ENCODE results near the gene COPRS. TPM values are rescaled to one million over a fixed set of nuclear protein-coding genes. Genes with fewer than 3 reads are reported as not detected.

The COPRS gene
- polyA plus RNA-seq, 2 donors: 18.5 to 26.8 TPM

DNA sequence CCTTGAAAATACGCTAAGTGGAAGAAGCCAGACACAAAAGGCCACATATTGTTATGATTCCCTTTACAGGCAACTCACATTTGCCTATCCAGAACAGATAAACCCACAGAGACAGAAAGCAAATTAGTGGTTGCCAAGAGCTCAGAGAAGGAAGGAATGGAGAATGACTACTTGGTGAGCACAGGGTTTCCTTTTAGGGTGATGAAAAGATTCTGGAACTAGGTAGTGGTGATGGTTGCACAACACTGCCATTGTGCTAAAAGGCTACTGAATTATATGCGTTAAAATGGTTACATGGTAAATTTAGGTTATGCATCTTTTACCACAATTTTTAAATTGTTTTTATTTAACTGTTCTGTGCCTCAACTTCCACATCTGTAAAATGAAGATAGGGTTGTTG is 4.4 kb downstream of the COPRS start:
- Histone ChIP-seq H3K4me1 (ENCODE audit: control insufficient read depth in 2 of 2, insufficient read depth in 2 of 2, low read length in 1 of 2) (peaks cover 0 to 2% of the 10 kb centered on the region in 2 donors), H3K27me3 (ENCODE audit: control insufficient read depth in 1 of 2, insufficient read depth in 2 of 2, low read length in 2 of 2) (no peaks in the 10 kb centered on the region), H3K36me3 (ENCODE audit: control insufficient read depth in 2 of 2, insufficient read depth in 2 of 2, low read length in 1 of 2) (peaks cover 3 to 4% of the 10 kb centered on the region in 2 donors), H3K27ac (ENCODE audit: low read depth in 2 of 2, low read length in 1 of 2) (no peak overlapping the region), H3K9me3 (ENCODE audit: control insufficient read depth in 2 of 2, insufficient read depth in 1 of 2, low read depth in 1 of 2, low read length in 1 of 2) (no peaks in the 10 kb centered on the region), H3K4me3 (ENCODE audit: low read depth in 1 of 2, low read length in 2 of 2) (no peak overlapping the region)
- WGBS, 2 donors: 94 to 95% methylated on average over 2 of the region's 2 CpGs

DNA sequence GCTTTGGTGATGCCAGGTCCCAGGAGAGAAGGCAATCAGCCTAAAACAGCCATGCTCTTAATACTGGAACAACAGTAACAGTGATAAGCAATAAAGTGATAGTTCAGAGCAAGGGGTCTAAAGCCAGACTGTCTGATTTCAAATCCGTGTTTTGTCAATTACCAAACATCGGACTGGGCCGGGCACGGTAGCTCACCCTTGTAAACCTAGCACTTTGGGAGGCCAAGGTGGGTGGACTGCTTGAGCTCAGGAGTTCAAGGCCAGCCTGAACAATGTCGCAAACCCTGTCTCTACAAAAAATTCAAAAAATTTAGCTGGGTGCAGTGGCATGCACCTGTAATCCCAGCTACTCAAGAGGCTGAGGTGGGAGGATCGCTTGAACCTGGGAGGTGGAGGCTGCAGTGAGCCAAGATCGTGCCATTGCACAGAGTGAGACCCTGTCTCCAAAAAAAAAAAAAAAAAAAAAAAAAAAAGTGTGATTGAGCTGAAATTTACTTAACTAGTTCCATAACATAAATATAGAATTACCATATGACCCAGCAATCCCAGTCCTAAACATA is 5.1 kb downstream of the COPRS start:
- H3K36me3 ChIP-seq (ENCODE audit: control insufficient read depth in 2 of 2, insufficient read depth in 2 of 2, low read length in 1 of 2): peaks cover 3 to 4% of the 10 kb centered on the region in 2 donors
- H3K27me3 ChIP-seq (ENCODE audit: control insufficient read depth in 1 of 2, insufficient read depth in 2 of 2, low read length in 2 of 2): no peaks in the 10 kb centered on the region
- H3K27ac ChIP-seq (ENCODE audit: low read depth in 2 of 2, low read length in 1 of 2): no peak overlapping the region
- no peaks in the 10 kb centered on the region for H3K9me3 ChIP-seq (ENCODE audit: control insufficient read depth in 2 of 2, insufficient read depth in 1 of 2, low read depth in 1 of 2, low read length in 1 of 2)
- H3K4me1 ChIP-seq (ENCODE audit: control insufficient read depth in 2 of 2, insufficient read depth in 2 of 2, low read length in 1 of 2): no peaks in the 10 kb centered on the region
- 88% methylated on average over 7 of the region's 7 CpGs for WGBS, 2 donors
- H3K4me3 ChIP-seq (ENCODE audit: low read depth in 1 of 2, low read length in 2 of 2): no peak overlapping the region

GRCh38 chr17:31845291-31845690 is 13.8 kb downstream of the COPRS start:
- WGBS, 2 donors: 43 to 50% methylated on average over 3 of the region's 3 CpGs
- no peaks in the 10 kb centered on the region for H3K36me3 ChIP-seq (ENCODE audit: control insufficient read depth in 2 of 2, insufficient read depth in 2 of 2, low read length in 1 of 2)

DNA sequence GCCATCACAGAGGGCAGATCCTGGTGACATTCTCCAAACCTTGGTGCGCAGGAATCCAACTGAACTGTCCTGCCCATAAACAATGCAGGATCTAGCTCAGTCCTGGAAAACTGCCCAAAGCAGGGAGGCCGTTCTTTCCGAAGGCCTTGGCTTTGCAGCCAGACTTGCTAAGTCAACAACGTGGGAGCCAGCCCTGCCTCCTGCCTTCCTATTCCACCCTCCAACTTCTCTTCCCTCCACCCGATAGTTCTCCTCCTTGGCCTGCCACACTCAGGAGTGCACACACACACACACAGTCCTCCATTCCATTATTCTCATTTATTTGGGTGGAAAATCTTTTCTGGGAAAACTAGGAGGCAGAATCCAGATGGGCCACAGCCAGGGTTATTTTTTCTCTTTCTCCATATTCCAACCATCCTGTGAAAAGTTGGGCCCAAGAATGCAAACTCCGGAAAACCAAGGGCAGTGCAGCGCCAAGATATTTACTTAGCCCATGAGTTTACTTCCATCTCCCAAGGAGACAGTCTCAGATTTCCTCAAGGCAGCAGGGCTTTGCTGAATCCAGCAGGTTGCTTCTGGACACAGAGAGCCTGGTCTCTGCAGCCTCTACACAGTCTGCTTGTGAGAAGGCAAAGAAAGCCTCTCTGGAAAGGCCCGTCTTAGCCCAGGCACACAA is 15.8 kb downstream of the COPRS start:
- H3K4me3 ChIP-seq (ENCODE audit: low read depth in 1 of 2, low read length in 2 of 2): no peak overlapping the region
- peaks cover 0 to 3% of the 10 kb centered on the region in 2 donors for H3K4me1 ChIP-seq (ENCODE audit: control insufficient read depth in 2 of 2, insufficient read depth in 2 of 2, low read length in 1 of 2)
- H3K9me3 ChIP-seq (ENCODE audit: control insufficient read depth in 2 of 2, insufficient read depth in 1 of 2, low read depth in 1 of 2, low read length in 1 of 2): no peaks in the 10 kb centered on the region
- H3K27me3 ChIP-seq (ENCODE audit: control insufficient read depth in 1 of 2, insufficient read depth in 2 of 2, low read length in 2 of 2): no peaks in the 10 kb centered on the region
- H3K36me3 ChIP-seq (ENCODE audit: control insufficient read depth in 2 of 2, insufficient read depth in 2 of 2, low read length in 1 of 2): no peaks in the 10 kb centered on the region
- H3K27ac ChIP-seq (ENCODE audit: low read depth in 2 of 2, low read length in 1 of 2): peak overlapping the region; percentile 5 to 13
- 30 to 32% methylated on average over 8 of the region's 8 CpGs for WGBS, 2 donors

More at GRCh38 chr17:31845291-31845690, 13.8 kb downstream of the COPRS start:
- Histone ChIP-seq H3K9me3 (ENCODE audit: control insufficient read depth in 2 of 2, insufficient read depth in 1 of 2, low read depth in 1 of 2, low read length in 1 of 2) (no peaks in the 10 kb centered on the region), H3K27ac (ENCODE audit: low read depth in 2 of 2, low read length in 1 of 2) (no peak overlapping the region), H3K4me1 (ENCODE audit: control insufficient read depth in 2 of 2, insufficient read depth in 2 of 2, low read length in 1 of 2) (peaks cover 0 to 3% of the 10 kb centered on the region in 2 donors), H3K4me3 (ENCODE audit: low read depth in 1 of 2, low read length in 2 of 2) (no peak overlapping the region), H3K27me3 (ENCODE audit: control insufficient read depth in 1 of 2, insufficient read depth in 2 of 2, low read length in 2 of 2) (no peaks in the 10 kb centered on the region)

DNA sequence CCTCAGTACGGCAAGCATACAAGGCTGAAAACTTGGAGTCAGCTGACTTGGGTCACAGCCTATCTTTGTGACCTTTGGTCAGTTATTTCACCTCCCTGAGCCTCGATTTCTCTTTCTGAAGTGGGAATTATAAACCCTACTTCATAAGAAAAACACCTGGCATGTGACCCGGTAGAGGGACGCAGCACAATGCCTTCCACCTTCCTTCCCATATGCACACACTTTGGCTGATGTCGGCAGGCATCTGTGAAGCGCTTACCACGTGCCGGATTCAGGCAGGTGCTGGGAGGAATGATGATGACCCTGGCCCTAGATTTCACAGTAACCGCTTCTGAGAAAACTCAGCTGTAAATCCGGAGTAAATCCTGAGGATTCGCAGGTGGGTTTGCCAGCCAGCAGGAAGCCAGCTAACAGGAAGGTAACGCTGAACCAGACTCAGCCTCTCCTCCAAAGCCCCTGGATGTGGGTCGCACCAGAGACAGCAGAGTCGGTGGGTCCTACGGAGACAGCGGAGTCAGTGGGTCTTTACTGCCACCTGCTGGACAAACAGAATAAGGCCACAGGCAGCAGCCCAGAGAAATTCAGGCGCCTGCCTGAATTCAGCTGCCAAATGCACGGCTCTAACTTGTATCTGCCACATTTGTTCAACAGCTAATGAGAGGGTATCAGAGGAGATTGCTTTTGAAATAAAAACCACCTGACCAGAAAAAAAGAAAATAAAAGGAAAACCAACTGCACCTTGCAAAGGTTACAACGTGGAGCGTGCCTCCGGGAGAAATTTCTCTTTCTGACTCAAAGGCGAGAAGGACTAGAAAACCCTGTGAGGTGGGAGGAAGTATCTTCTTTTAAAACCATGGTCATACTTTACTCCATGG is 16.6 kb downstream of the COPRS start:
- H3K9me3 ChIP-seq (ENCODE audit: control insufficient read depth in 2 of 2, insufficient read depth in 1 of 2, low read depth in 1 of 2, low read length in 1 of 2): no peaks in the 10 kb centered on the region
- H3K4me1 ChIP-seq (ENCODE audit: control insufficient read depth in 2 of 2, insufficient read depth in 2 of 2, low read length in 1 of 2): peaks cover 0 to 3% of the 10 kb centered on the region in 2 donors
- no peaks in the 10 kb centered on the region for H3K36me3 ChIP-seq (ENCODE audit: control insufficient read depth in 2 of 2, insufficient read depth in 2 of 2, low read length in 1 of 2)
- no peaks in the 10 kb centered on the region for H3K27me3 ChIP-seq (ENCODE audit: control insufficient read depth in 1 of 2, insufficient read depth in 2 of 2, low read length in 2 of 2)
- WGBS, 2 donors: 13 to 14% methylated on average over 22 of the region's 22 CpGs
- peak overlapping the region in 1 of 2 donors; percentile 24 for H3K4me3 ChIP-seq (ENCODE audit: low read depth in 1 of 2, low read length in 2 of 2)
- H3K27ac ChIP-seq (ENCODE audit: low read depth in 2 of 2, low read length in 1 of 2): peak overlapping the region in 1 of 2 donors; percentile 13

DNA sequence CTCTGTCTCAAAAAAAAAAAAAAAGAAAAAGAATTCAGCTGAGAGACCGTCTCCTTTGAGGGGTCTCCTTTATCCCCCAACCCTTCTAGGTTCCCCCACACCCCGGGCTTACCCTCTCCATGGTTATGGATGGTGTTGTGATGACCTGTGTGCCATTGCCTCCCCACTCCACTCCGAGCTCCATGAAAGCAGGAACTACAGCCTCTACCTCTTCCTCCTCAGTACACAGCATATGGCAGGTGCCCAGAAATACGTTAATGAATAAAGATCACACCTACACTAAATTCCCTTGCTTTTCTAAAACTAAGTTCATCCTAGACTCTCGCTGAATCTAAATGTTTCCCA is 17.2 kb downstream of the COPRS start:
- Histone ChIP-seq H3K4me1 (ENCODE audit: control insufficient read depth in 2 of 2, insufficient read depth in 2 of 2, low read length in 1 of 2) (peaks cover 0 to 3% of the 10 kb centered on the region in 2 donors), H3K4me3 (ENCODE audit: low read depth in 1 of 2, low read length in 2 of 2) (no peak overlapping the region), H3K27ac (ENCODE audit: low read depth in 2 of 2, low read length in 1 of 2) (no peak overlapping the region), H3K36me3 (ENCODE audit: control insufficient read depth in 2 of 2, insufficient read depth in 2 of 2, low read length in 1 of 2) (no peaks in the 10 kb centered on the region), H3K9me3 (ENCODE audit: control insufficient read depth in 2 of 2, insufficient read depth in 1 of 2, low read depth in 1 of 2, low read length in 1 of 2) (no peaks in the 10 kb centered on the region), H3K27me3 (ENCODE audit: control insufficient read depth in 1 of 2, insufficient read depth in 2 of 2, low read length in 2 of 2) (no peaks in the 10 kb centered on the region)
- WGBS, 2 donors: 52 to 63% methylated on average over 5 of the region's 5 CpGs

DNA sequence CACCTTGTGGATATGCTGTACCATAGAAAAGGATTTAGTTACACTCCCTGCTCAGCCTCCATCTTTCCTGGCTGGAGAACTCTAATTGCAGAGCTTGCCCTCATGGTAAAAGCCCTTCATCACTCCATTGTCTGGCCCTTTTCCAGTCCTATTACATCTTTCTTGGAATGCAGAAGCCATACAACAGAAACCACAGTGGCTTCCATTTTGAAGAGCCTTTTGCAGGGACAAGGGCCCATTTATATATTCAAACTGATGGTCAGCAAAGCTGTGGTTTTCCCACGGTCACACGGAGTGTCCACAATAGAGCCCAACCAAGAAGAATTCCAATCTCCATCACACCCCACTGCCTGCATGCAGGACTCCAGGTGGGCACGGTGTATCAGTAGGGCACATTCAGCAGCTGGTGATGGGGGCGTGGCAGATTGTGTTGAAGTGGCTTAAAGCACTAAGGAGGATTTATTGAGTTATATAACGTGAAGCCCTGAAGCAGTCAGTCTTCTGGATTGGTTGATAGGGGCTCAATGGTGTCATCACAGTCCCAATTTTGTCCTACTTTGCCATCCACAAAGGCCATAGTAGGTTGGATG is 20.3 kb downstream of the COPRS start:
- H3K9me3 ChIP-seq (ENCODE audit: control insufficient read depth in 2 of 2, insufficient read depth in 1 of 2, low read depth in 1 of 2, low read length in 1 of 2): no peaks in the 10 kb centered on the region
- 89 to 92% methylated on average over 5 of the region's 5 CpGs for WGBS, 2 donors
- H3K27me3 ChIP-seq (ENCODE audit: control insufficient read depth in 1 of 2, insufficient read depth in 2 of 2, low read length in 2 of 2): no peaks in the 10 kb centered on the region
- no peaks in the 10 kb centered on the region for H3K36me3 ChIP-seq (ENCODE audit: control insufficient read depth in 2 of 2, insufficient read depth in 2 of 2, low read length in 1 of 2)
- H3K4me3 ChIP-seq (ENCODE audit: low read depth in 1 of 2, low read length in 2 of 2): no peak overlapping the region
- no peak overlapping the region for H3K27ac ChIP-seq (ENCODE audit: low read depth in 2 of 2, low read length in 1 of 2)
- H3K4me1 ChIP-seq (ENCODE audit: control insufficient read depth in 2 of 2, insufficient read depth in 2 of 2, low read length in 1 of 2): peaks cover 0 to 3% of the 10 kb centered on the region in 2 donors

- Histone ChIP-seq H3K36me3 (ENCODE audit: control insufficient read depth in 2 of 2, insufficient read depth in 2 of 2, low read length in 1 of 2) (no peaks in the 10 kb centered on the region), H3K27ac (ENCODE audit: low read depth in 2 of 2, low read length in 1 of 2) (no peak overlapping the region), H3K4me1 (ENCODE audit: control insufficient read depth in 2 of 2, insufficient read depth in 2 of 2, low read length in 1 of 2) (no peaks in the 10 kb centered on the region), H3K27me3 (ENCODE audit: control insufficient read depth in 1 of 2, insufficient read depth in 2 of 2, low read length in 2 of 2) (no peaks in the 10 kb centered on the region), H3K4me3 (ENCODE audit: low read depth in 1 of 2, low read length in 2 of 2) (no peak overlapping the region), H3K9me3 (ENCODE audit: control insufficient read depth in 2 of 2, insufficient read depth in 1 of 2, low read depth in 1 of 2, low read length in 1 of 2) (no peaks in the 10 kb centered on the region)
- 85 to 86% methylated on average over 4 of the region's 4 CpGs for WGBS, 2 donors
These were observed 23.1 kb downstream of the COPRS start for GRCh38 chr17:31835984-31836383.

DNA sequence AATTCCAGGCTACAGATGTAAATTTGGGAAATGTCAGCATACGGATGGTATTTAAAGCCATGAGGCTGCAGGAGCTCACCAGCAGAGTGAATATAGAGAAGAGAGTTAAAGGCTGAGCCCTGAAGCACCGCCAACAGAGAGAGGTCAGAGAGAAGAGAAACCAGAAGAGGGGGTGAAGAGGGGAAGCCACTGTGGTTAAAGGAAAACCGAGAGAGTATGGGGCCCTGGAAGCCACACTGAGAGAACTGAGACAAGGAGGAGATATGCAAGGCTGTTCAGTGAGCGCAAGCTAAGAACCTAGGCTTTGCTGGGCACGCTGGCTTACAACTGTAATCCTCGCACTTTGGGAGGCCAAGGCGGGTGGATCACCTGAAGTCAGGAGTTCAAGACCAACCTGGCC is 24.6 kb downstream of the COPRS start:
- Histone ChIP-seq H3K36me3 (ENCODE audit: control insufficient read depth in 2 of 2, insufficient read depth in 2 of 2, low read length in 1 of 2) (no peaks in the 10 kb centered on the region), H3K27me3 (ENCODE audit: control insufficient read depth in 1 of 2, insufficient read depth in 2 of 2, low read length in 2 of 2) (no peaks in the 10 kb centered on the region), H3K4me3 (ENCODE audit: low read depth in 1 of 2, low read length in 2 of 2) (no peak overlapping the region), H3K9me3 (ENCODE audit: control insufficient read depth in 2 of 2, insufficient read depth in 1 of 2, low read depth in 1 of 2, low read length in 1 of 2) (no peaks in the 10 kb centered on the region), H3K4me1 (ENCODE audit: control insufficient read depth in 2 of 2, insufficient read depth in 2 of 2, low read length in 1 of 2) (no peaks in the 10 kb centered on the region), H3K27ac (ENCODE audit: low read depth in 2 of 2, low read length in 1 of 2) (no peak overlapping the region)
- WGBS, 2 donors: 64 to 76% methylated on average over 7 of the region's 7 CpGs
